NCI-H526 (cell line): ENCODE results near the gene HK3.

Source experiments
- DNase-seq, 2 experiments: peaks; one replicate each; lab custom pipeline; 2025; lab: John Stamatoyannopoulos, UW

HK3 gene

GRCh38 chr5:176869501-176870109 is 29.5 kb downstream of the HK3 start:
- DNase-seq: no peak

GRCh38 chr5:176868731-176869130 is 30.4 kb downstream of the HK3 start:
- no peak for DNase-seq

GRCh38 chr5:176868126-176868525 is 31.0 kb downstream of the HK3 start:
- DNase-seq: no peak

- DNase-seq: no peak
Observed at GRCh38 chr5:176866707-176867310, 32.3 kb downstream of the HK3 start.

- DNase-seq: no peak
Observed at GRCh38 chr5:176865964-176866363, 33.2 kb downstream of the HK3 start.

GRCh38 chr5:176864755-176865154 is 34.4 kb downstream of the HK3 start:
- DNase-seq: no peak

- DNase-seq: no peak
Observed at GRCh38 chr5:176863765-176864098, 35.4 kb downstream of the HK3 start.

GRCh38 chr5:176863041-176863764 is 35.9 kb downstream of the HK3 start:
- DNase-seq: no peak

- no peak for DNase-seq
Observed at GRCh38 chr5:176862330-176862995, 36.7 kb downstream of the HK3 start.

- no peak for DNase-seq
Observed at GRCh38 chr5:176861276-176861675, 37.9 kb downstream of the HK3 start.

- no peak for DNase-seq
Observed at GRCh38 chr5:176860381-176860780, 38.8 kb downstream of the HK3 start.

- DNase-seq: no peak
Observed at GRCh38 chr5:176859916-176860315, 39.2 kb downstream of the HK3 start.

GRCh38 chr5:176857894-176858273 is 41.3 kb downstream of the HK3 start:
- no peak for DNase-seq

- DNase-seq: no peak
Observed at GRCh38 chr5:176857216-176857893, 41.8 kb downstream of the HK3 start.

GRCh38 chr5:176856746-176857145 is 42.4 kb downstream of the HK3 start:
- DNase-seq: no peak

GRCh38 chr5:176855598-176855997 is 43.5 kb downstream of the HK3 start:
- DNase-seq: no peak

- DNase-seq: no peak
Observed at GRCh38 chr5:176854164-176854563, 45.0 kb downstream of the HK3 start.

- DNase-seq: no peak
Observed at GRCh38 chr5:176853151-176853778, 45.9 kb downstream of the HK3 start.

GRCh38 chr5:176851871-176852658 is 47.1 kb downstream of the HK3 start:
- no peak for DNase-seq

- no peak for DNase-seq
Observed at GRCh38 chr5:176851380-176851779, 47.8 kb downstream of the HK3 start.
